Epithelial cell of esophagus (primary cell): ENCODE measurements around the gene PARD3.
A peak's percentile ranks its signal among the peaks of the same experiment; 100 is the strongest.

Source experiments
- DNase-seq: peaks from one replicate; pipeline ENCODE4 v3.0.0; 2010; ENCODE audit warnings: low read depth
- H3K4me3 ChIP-seq: 2 replicates; pipeline ENCODE4 v1.5.1; 2011; ENCODE audit warnings: mild to moderate bottlenecking, low read length, control low read depth
- CTCF ChIP-seq: IDR thresholded peaks from 2 replicates; pipeline ENCODE4 v1.5.1; 2011; ENCODE audit warnings: low read depth, mild to moderate bottlenecking, low read length, control low read depth, inconsistent platforms; ENCODE audit not compliant: insufficient read depth; ENCODE audit errors: missing control alignments

PARD3 gene

GRCh38 chr10:34576797-34577196, 238.3 kb downstream of the PARD3 start:
- TF ChIP-seq CTCF: no peak
- H3K4me3 ChIP-seq: no peak overlapping the region
- DNase-seq: no peak

GRCh38 chr10:34575882-34576281, 239.2 kb downstream of the PARD3 start:
- H3K4me3 ChIP-seq: no peak overlapping the region
- DNase-seq: peak; percentile 51

GRCh38 chr10:34574353-34574934, 240.7 kb downstream of the PARD3 start:
- TF ChIP-seq CTCF: no peak
- H3K4me3 ChIP-seq: no peak overlapping the region
- DNase-seq: no peak

More at GRCh38 chr10:34575882-34576281, 239.2 kb downstream of the PARD3 start:
- TF ChIP-seq CTCF: no peak

GRCh38 chr10:34570887-34571286, 244.2 kb downstream of the PARD3 start:
- DNase-seq: no peak
- no peak overlapping the region for H3K4me3 ChIP-seq
- no peak for TF ChIP-seq CTCF

- no peak for DNase-seq
- no peak overlapping the region for H3K4me3 ChIP-seq
- no peak for TF ChIP-seq CTCF
Observed at GRCh38 chr10:34567659-34568253, 247.3 kb downstream of the PARD3 start.

GRCh38 chr10:34565934-34566333, 249.2 kb downstream of the PARD3 start:
- no peak overlapping the region for H3K4me3 ChIP-seq
- no peak for DNase-seq
- TF ChIP-seq CTCF: no peak

GRCh38 chr10:34558093-34558583, 257.0 kb downstream of the PARD3 start:
- TF ChIP-seq CTCF: no peak
- H3K4me3 ChIP-seq: no peak overlapping the region
- no peak for DNase-seq
